ENCODE results near the gene KRT74. TPM values are rescaled to one million over a fixed set of nuclear protein-coding genes. Genes with fewer than 3 reads are reported as not detected.

Gene KRT74
- polyA plus RNA-seq, 2 of the 4 experiments (the other 2 are of a cell fraction): not detected

DNA sequence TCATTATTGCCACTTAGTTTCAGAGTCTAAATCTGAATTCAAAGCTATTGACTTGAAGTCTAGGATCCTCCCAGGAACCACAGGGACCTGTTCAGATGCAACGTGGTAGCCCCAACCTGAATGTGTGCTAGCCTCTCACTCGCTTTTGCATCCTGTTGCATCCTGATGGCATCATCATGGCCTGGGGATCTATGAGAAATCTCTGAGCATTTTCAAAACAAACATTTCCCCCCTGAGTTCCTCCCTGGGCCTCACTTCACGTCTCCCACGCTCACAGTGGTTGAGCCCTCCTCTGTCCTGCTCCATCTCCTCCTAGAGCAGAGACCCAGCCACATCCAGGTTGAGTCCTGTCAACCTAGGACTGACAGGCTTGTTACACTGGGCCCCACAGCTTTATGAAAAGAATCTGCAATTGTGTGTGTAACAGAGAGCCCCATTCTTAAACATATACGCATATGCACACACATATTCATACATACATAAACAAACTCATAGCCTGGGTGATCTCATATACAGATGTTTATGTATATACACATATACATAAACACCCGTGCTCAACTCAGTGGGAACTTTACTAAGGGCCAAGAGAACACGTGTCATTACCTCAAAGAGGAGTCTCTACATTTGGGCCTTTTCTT, 33.1 kb upstream of the KRT74 start:
- FAIRE-seq: no peak
- CTCF ChIA-PET: interaction anchor here (0.8 to 1.4 kb wide), 3 partner anchors 38 to 484 kb away, joined by 3 read pairs; no protein-coding TSS in a partner anchor
- no peaks in the 10 kb centered on the region for H3K4me1 ChIP-seq
- no peak for DNase-seq (ENCODE audit: low read depth in 1 of 2, low spot score in 1 of 2)
- no peaks in the 10 kb centered on the region for H3K9me3 ChIP-seq
- no peak overlapping the region for H3K4me2 ChIP-seq
- H3K27ac ChIP-seq: no peak overlapping the region
- POLR2A ChIA-PET: no interaction called here
- TF ChIP-seq NFE2L2 (conservative IDR thresholded peaks at IDR 0.05; ENCODE audit: low read length) (no peak), ZFP36 (IDR thresholded peaks at IDR 0.05; ENCODE audit: borderline replicate concordance, partially characterized antibody) (no peak), CBX8 (IDR thresholded peaks at IDR 0.05) (no peak), JUNB (IDR thresholded peaks at IDR 0.05) (no peak), CEBPB (IDR thresholded peaks at IDR 0.05) (no peak), ESRRA (IDR thresholded peaks at IDR 0.05; ENCODE audit: borderline replicate concordance, low read length) (no peak), MAFK (IDR thresholded peaks at IDR 0.05; ENCODE audit: partially characterized antibody) (no peak), CHD2 (IDR thresholded peaks at IDR 0.05; ENCODE audit: low read length, partially characterized antibody) (no peak), FOSL2 (IDR thresholded peaks at IDR 0.05) (no peak), FOSL2 (CRISPR knock-in tag; IDR thresholded peaks at IDR 0.05) (no peak), KDM5A (IDR thresholded peaks at IDR 0.05) (no peak), SREBF2 (IDR thresholded peaks at IDR 0.05) (no peak), TP53 (CRISPR knock-in tag; IDR thresholded peaks at IDR 0.05) (no peak), NR3C1 (IDR thresholded peaks at IDR 0.05) (no peak), JUN (IDR thresholded peaks at IDR 0.05) (no peak), HOXB5 (CRISPR knock-in tag; IDR thresholded peaks at IDR 0.05) (no peak), HEYL (CRISPR knock-in tag; IDR thresholded peaks at IDR 0.05) (no peak), SMC3 (IDR thresholded peaks at IDR 0.05) (no peak), RARB (CRISPR knock-in tag; IDR thresholded peaks at IDR 0.05) (no peak)
- TF ChIP-seq, protein P1, sequence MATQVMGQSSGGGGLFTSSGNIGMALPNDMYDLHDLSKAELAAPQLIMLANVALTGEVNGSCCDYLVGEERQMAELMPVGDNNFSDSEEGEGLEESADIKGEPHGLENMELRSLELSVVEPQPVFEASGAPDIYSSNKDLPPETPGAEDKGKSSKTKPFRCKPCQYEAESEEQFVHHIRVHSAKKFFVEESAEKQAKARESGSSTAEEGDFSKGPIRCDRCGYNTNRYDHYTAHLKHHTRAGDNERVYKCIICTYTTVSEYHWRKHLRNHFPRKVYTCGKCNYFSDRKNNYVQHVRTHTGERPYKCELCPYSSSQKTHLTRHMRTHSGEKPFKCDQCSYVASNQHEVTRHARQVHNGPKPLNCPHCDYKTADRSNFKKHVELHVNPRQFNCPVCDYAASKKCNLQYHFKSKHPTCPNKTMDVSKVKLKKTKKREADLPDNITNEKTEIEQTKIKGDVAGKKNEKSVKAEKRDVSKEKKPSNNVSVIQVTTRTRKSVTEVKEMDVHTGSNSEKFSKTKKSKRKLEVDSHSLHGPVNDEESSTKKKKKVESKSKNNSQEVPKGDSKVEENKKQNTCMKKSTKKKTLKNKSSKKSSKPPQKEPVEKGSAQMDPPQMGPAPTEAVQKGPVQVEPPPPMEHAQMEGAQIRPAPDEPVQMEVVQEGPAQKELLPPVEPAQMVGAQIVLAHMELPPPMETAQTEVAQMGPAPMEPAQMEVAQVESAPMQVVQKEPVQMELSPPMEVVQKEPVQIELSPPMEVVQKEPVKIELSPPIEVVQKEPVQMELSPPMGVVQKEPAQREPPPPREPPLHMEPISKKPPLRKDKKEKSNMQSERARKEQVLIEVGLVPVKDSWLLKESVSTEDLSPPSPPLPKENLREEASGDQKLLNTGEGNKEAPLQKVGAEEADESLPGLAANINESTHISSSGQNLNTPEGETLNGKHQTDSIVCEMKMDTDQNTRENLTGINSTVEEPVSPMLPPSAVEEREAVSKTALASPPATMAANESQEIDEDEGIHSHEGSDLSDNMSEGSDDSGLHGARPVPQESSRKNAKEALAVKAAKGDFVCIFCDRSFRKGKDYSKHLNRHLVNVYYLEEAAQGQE (IDR thresholded peaks at IDR 0.05): no peak
- WGBS (ENCODE audit: missing lambda C conversion rate): 68% methylated on average over 7 of the region's 7 CpGs
- H3K4me3 ChIP-seq: no peak overlapping the region
- ATAC-seq: no peak

GRCh38 chr12:52606096-52606495, 32.5 kb upstream of the KRT74 start:
- TF ChIP-seq HEYL (CRISPR knock-in tag; IDR thresholded peaks at IDR 0.05) (no peak), ZC3H11A (IDR thresholded peaks at IDR 0.05) (no peak), HOXB5 (CRISPR knock-in tag; IDR thresholded peaks at IDR 0.05) (no peak), HDAC2 (IDR thresholded peaks at IDR 0.05) (no peak), NFE2L2 (conservative IDR thresholded peaks at IDR 0.05; ENCODE audit: low read length) (no peak), RAD21 (conservative IDR thresholded peaks at IDR 0.05 in 1 of 2, IDR thresholded peaks at IDR 0.05 in 1 of 2) (no peak), NR3C1 (IDR thresholded peaks at IDR 0.05) (no peak), USF2 (IDR thresholded peaks at IDR 0.05) (no peak), SREBF2 (IDR thresholded peaks at IDR 0.05) (no peak), FOSB (CRISPR knock-in tag; IDR thresholded peaks at IDR 0.05) (no peak), E2F6 (IDR thresholded peaks at IDR 0.05; ENCODE audit: borderline replicate concordance, low read depth) (no peak)
- CTCF ChIA-PET: interaction anchor here (0.7 to 1.4 kb wide), 4 partner anchors 21 to 483 kb away, joined by 3 read pairs; no protein-coding TSS in a partner anchor
- Histone ChIP-seq H3K4me3 (no peak overlapping the region), H3K4me2 (no peak overlapping the region), H3K9me3 (no peaks in the 10 kb centered on the region), H3K27ac (no peak overlapping the region), H3K4me1 (no peaks in the 10 kb centered on the region)
- no peak for FAIRE-seq
- DNase-seq (ENCODE audit: low read depth in 1 of 2, low spot score in 1 of 2): no peak
- POLR2A ChIA-PET: no interaction called here
- WGBS (ENCODE audit: missing lambda C conversion rate): 42% methylated on average over 3 of the region's 3 CpGs
- ATAC-seq: no peak

Data from A549 (cell line).